Activated CD8-positive, alpha-beta memory T cell treated with anti-CD3 and anti-CD28 coated beads, Interleukin-2, amount 50 U/mL, for 1 hour (primary cell): Measurements from ENCODE around the gene CHST13.

Source experiments
- DNase-seq: peaks from one replicate; pipeline ENCODE4 v3.0.0-alpha.2; 2020; ENCODE audit errors: extremely low read depth

Gene CHST13

GRCh38 chr3:126541628-126542339, 17.8 kb downstream of the CHST13 start:
- no peak for DNase-seq

- DNase-seq = no peak
Measured at GRCh38 chr3:126542340-126543241, 18.6 kb downstream of the CHST13 start.

- no peak for DNase-seq
Measured at GRCh38 chr3:126543457-126544061, 19.6 kb downstream of the CHST13 start.

- no peak for DNase-seq
Measured at GRCh38 chr3:126544596-126545281, 20.8 kb downstream of the CHST13 start.

GRCh38 chr3:126545544-126545943, 21.6 kb downstream of the CHST13 start:
- no peak for DNase-seq

GRCh38 chr3:126546013-126546412, 22.1 kb downstream of the CHST13 start:
- DNase-seq = no peak

GRCh38 chr3:126546549-126547239, 22.7 kb downstream of the CHST13 start:
- DNase-seq = no peak

GRCh38 chr3:126547721-126548120, 23.8 kb downstream of the CHST13 start:
- no peak for DNase-seq

GRCh38 chr3:126548556-126549466, 24.9 kb downstream of the CHST13 start:
- no peak for DNase-seq

- no peak for DNase-seq
Measured at GRCh38 chr3:126549861-126550487, 26.0 kb downstream of the CHST13 start.

- no peak for DNase-seq
Measured at GRCh38 chr3:126550488-126551051, 26.6 kb downstream of the CHST13 start.

- DNase-seq = no peak
Measured at GRCh38 chr3:126551121-126551838, 27.3 kb downstream of the CHST13 start.

- DNase-seq = no peak
Measured at GRCh38 chr3:126551839-126552687, 28.1 kb downstream of the CHST13 start.

- no peak for DNase-seq
Measured at GRCh38 chr3:126552688-126553283, 28.8 kb downstream of the CHST13 start.

GRCh38 chr3:126553284-126554084, 29.5 kb downstream of the CHST13 start:
- no peak for DNase-seq
